HepG2 (cell line): ENCODE measurements around the gene UBR1. TPM values are rescaled to one million over a fixed set of nuclear protein-coding genes. Genes with fewer than 3 reads are reported as not detected.

Source experiments
- GMEB1 ChIP-seq: sonication (generic); formaldehyde crosslinking; IDR thresholded peaks from 2 replicates; pipeline ENCODE4 v1.5.1; 2020; ENCODE audit warnings: missing genetic modification reagents, mild to moderate bottlenecking, borderline replicate concordance
- HNRNPLL ChIP-seq: fragments of 200-400 bp; formaldehyde crosslinking; IDR thresholded peaks from 2 replicates; pipeline ENCODE4 v1.6.1; 2017; ENCODE audit warnings: mild to moderate bottlenecking, low read depth, low read length; ENCODE audit not compliant: poor library complexity, severe bottlenecking
- HNRNPUL1 ChIP-seq: fragments of 200-400 bp; formaldehyde crosslinking; IDR thresholded peaks from 2 replicates; pipeline ENCODE4 v1.6.1; 2017; ENCODE audit warnings: low read depth, mild to moderate bottlenecking, low read length, moderate library complexity
- IKZF1 ChIP-seq: fragments of 450-650 bp; IDR thresholded peaks from 2 replicates; pipeline ENCODE4 v1.7.1; 2016
- KDM1A ChIP-seq: IDR thresholded peaks from 2 replicates; pipeline ENCODE4 v1.6.1; 2016; ENCODE audit warnings: missing compliant biosample characterization
- MED1 ChIP-seq: sonication (generic); formaldehyde crosslinking; IDR thresholded peaks from 2 replicates; pipeline ENCODE4 v1.4.0; 2020; ENCODE audit warnings: missing genetic modification reagents
- NONO ChIP-seq, 2 experiments: fragments of 450-650 bp in 1 of 2; sonication (generic) in 1 of 2; formaldehyde crosslinking in 1 of 2; IDR thresholded peaks in 1 of 2; conservative IDR thresholded peaks in 1 of 2; 2 replicates each; pipeline versions ENCODE4 v1.6.1 to v1.8.0; 2017 to 2022; ENCODE audit warnings: mild to moderate bottlenecking in 1 of 2, missing genetic modification reagents in 1 of 2, moderate library complexity in 1 of 2
- PAX8 ChIP-seq: sonication (generic); formaldehyde crosslinking; IDR thresholded peaks from 2 replicates; pipeline ENCODE4 v1.8.0; 2022; ENCODE audit warnings: mild to moderate bottlenecking, missing genetic modification reagents, borderline replicate concordance
- POLR2AphosphoS2 ChIP-seq: IDR thresholded peaks from 2 replicates; pipeline ENCODE4 v1.6.1; 2011; ENCODE audit warnings: low read depth, low read length, improper control_type of control experiment
- RBM39 ChIP-seq: fragments of 200-400 bp; formaldehyde crosslinking; IDR thresholded peaks from one replicate; pipeline ENCODE4 v1.6.1; 2018; ENCODE audit warnings: antibody characterized with exemption, mild to moderate bottlenecking, low read depth, low read length; ENCODE audit not compliant: poor library complexity, severe bottlenecking
- SCMH1 ChIP-seq: sonication (generic); formaldehyde crosslinking; IDR thresholded peaks from 2 replicates; pipeline ENCODE4 v1.9.0; 2021; ENCODE audit warnings: missing genetic modification reagents, mild to moderate bottlenecking, borderline replicate concordance
- SKI ChIP-seq: fragments of 450-650 bp; IDR thresholded peaks from one replicate; pipeline ENCODE4 v1.6.1; 2018; ENCODE audit warnings: mild to moderate bottlenecking; ENCODE audit not compliant: partially characterized antibody
- SNRNP70 ChIP-seq: fragments of 200-400 bp; formaldehyde crosslinking; IDR thresholded peaks from 2 replicates; pipeline ENCODE4 v1.6.1; 2017; ENCODE audit warnings: mild to moderate bottlenecking, low read depth, low read length, moderate library complexity
- TERF1 ChIP-seq: sonication (generic); formaldehyde crosslinking; IDR thresholded peaks from 2 replicates; pipeline ENCODE4 v1.8.0; 2022; ENCODE audit warnings: mild to moderate bottlenecking, missing genetic modification reagents, moderate library complexity
- TFE3 ChIP-seq: IDR thresholded peaks from 2 replicates; pipeline ENCODE4 v1.6.1; 2016
- ZKSCAN5 ChIP-seq: sonication (generic); formaldehyde crosslinking; IDR thresholded peaks from 2 replicates; pipeline ENCODE4 v1.5.1; 2020; ENCODE audit warnings: mild to moderate bottlenecking, missing genetic modification reagents
- ZNF18 ChIP-seq: sonication (generic); formaldehyde crosslinking; IDR thresholded peaks from 2 replicates; pipeline ENCODE4 v1.8.0; 2022; ENCODE audit warnings: mild to moderate bottlenecking, missing genetic modification reagents; ENCODE audit not compliant: insufficient replicate concordance
- ZNF256 ChIP-seq: sonication (generic); formaldehyde crosslinking; conservative IDR thresholded peaks from 2 replicates; pipeline ENCODE4 v1.4.0; 2020; ENCODE audit warnings: missing genetic modification reagents
- ZNF264 ChIP-seq: sonication (generic); formaldehyde crosslinking; IDR thresholded peaks from 2 replicates; pipeline ENCODE4 v1.4.0; 2020; ENCODE audit warnings: missing genetic modification reagents
- ZNF337 ChIP-seq: sonication (generic); formaldehyde crosslinking; IDR thresholded peaks from 2 replicates; pipeline ENCODE4 v1.5.1; 2020; ENCODE audit warnings: missing genetic modification reagents, low read depth, mild to moderate bottlenecking, borderline replicate concordance
- ZNF564 ChIP-seq: sonication (generic); formaldehyde crosslinking; IDR thresholded peaks from 2 replicates; pipeline ENCODE4 v1.8.1; 2023; ENCODE audit warnings: mild to moderate bottlenecking, missing genetic modification reagents
- ZNF567 ChIP-seq: sonication (generic); formaldehyde crosslinking; IDR thresholded peaks from 2 replicates; pipeline ENCODE4 v1.8.1; 2023; ENCODE audit warnings: mild to moderate bottlenecking, missing genetic modification reagents, borderline replicate concordance
- ZNF605 ChIP-seq: sonication (generic); formaldehyde crosslinking; IDR thresholded peaks from 2 replicates; pipeline ENCODE4 v1.8.0; 2022; ENCODE audit warnings: mild to moderate bottlenecking, missing genetic modification reagents
- ZNF678 ChIP-seq: sonication (generic); formaldehyde crosslinking; IDR thresholded peaks from 2 replicates; pipeline ENCODE4 v1.4.0; 2020; ENCODE audit warnings: mild to moderate bottlenecking, missing genetic modification reagents
- ZNF775 ChIP-seq: sonication (generic); formaldehyde crosslinking; IDR thresholded peaks from 2 replicates; pipeline ENCODE4 v1.4.0; 2020; ENCODE audit warnings: missing genetic modification reagents, mild to moderate bottlenecking, moderate library complexity, borderline replicate concordance
- polyA plus RNA-seq, 8 experiments: library from polyadenylated mRNA; depleted of rRNA in 3 of 8; stranded (reverse) in 7 of 8; unstranded in 1 of 8; fragments of >200 nt; fragmentation: Illumina TruSeq in 4 of 8; extraction: Trizol in 4 of 8; gene quantifications; 2 replicates each; pipeline versions ENCODE4 v1.2.1 to v1.2.3, GENCODE V29; 2011 to 2016; ENCODE audit warnings: low read depth in 4 of 8, missing spikeins in 1 of 8, mixed read lengths in 1 of 8; ENCODE audit not compliant: insufficient read depth in 1 of 8
- total RNA-seq, 5 experiments: library from RNA; depleted of rRNA; stranded (reverse); fragments of >200 nt; fragmentation: Illumina TruSeq; extraction: Trizol; gene quantifications; 2 replicates each; pipeline ENCODE4 v1.2.3, GENCODE V29; 2016; ENCODE audit warnings: low read depth in 1 of 5

Gene UBR1
- total and polyA plus RNA-seq, 2 of the 13 experiments (the other 11 are each of a cell fraction or from before 2014, with no cell fraction given) = 6.4 to 18.0 TPM

GRCh38 chr15:43105778-43106485, at the start of gene UBR1 (continued):
- TF ChIP-seq ZNF18 = no peak
- no peak for TF ChIP-seq TFE3 (CRISPR knock-in tag)
- no peak for TF ChIP-seq RBM39
- TF ChIP-seq HNRNPLL = no peak
- TF ChIP-seq MED1 (CRISPR knock-in tag) = peak; percentile 56
- no peak for TF ChIP-seq ZNF337
- no peak for TF ChIP-seq ZNF775 (CRISPR knock-in tag)
- TF ChIP-seq ZNF567 (CRISPR knock-in tag) = no peak
- TF ChIP-seq SNRNP70 = no peak
- no peak for TF ChIP-seq ZNF678
- TF ChIP-seq ZNF256 (CRISPR knock-in tag) = no peak
- no peak for TF ChIP-seq TERF1 (CRISPR knock-in tag)
- TF ChIP-seq ZNF264 (CRISPR knock-in tag) = no peak
- TF ChIP-seq HNRNPUL1 = no peak
- TF ChIP-seq GMEB1 = peak; percentile 91
- TF ChIP-seq SKI = no peak
- TF ChIP-seq SCMH1 (CRISPR knock-in tag) = no peak
- TF ChIP-seq ZNF564 (CRISPR knock-in tag) = no peak
- TF ChIP-seq NONO (IDR thresholded peaks at IDR 0.05) = no peak
- peak; percentile 74 for TF ChIP-seq NONO (CRISPR knock-in tag; conservative IDR thresholded peaks at IDR 0.05)
- peak; percentile 72 for TF ChIP-seq ZNF605 (CRISPR knock-in tag)
- TF ChIP-seq PAX8 = no peak
- no peak for TF ChIP-seq ZKSCAN5 (CRISPR knock-in tag)
- TF ChIP-seq KDM1A (CRISPR knock-in tag) = no peak
- no peak for TF ChIP-seq POLR2AphosphoS2
- TF ChIP-seq IKZF1 = no peak
